22Rv1 (cell line): ENCODE data around the gene CASP7.

Experiments used
- ZFX ChIP-seq: fragments of 450-650 bp; IDR thresholded peaks from 2 replicates; pipeline ENCODE4 v1.6.1; 2017; ENCODE audit warnings: antibody characterized with exemption, borderline replicate concordance
- TF ChIP-seq, protein P1 (sequence below): fragments of 450-650 bp; IDR thresholded peaks from 2 replicates; pipeline ENCODE4 v1.5.1; 2017; ENCODE audit warnings: mild to moderate bottlenecking

DNA sequence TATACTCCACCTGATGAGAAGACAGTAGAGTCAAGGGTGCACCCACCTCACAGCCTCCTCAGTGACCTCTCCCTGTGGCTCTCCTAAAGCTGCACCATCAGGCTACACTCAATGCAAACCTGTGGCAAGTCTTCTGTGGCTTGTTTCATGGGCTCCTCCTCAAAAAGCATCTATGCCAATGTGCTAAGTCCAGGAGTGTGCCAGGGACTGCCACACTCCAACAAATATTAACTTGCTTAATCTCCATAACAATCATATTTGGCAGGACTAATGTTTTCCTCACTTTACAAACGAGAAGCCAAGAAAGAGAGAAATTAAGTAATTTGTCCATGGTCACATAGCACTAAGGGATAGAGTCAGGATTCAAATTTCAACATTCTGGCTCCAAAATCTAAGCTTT, 27.8 kb upstream of the CASP7 start:
- TF ChIP-seq, protein P1, sequence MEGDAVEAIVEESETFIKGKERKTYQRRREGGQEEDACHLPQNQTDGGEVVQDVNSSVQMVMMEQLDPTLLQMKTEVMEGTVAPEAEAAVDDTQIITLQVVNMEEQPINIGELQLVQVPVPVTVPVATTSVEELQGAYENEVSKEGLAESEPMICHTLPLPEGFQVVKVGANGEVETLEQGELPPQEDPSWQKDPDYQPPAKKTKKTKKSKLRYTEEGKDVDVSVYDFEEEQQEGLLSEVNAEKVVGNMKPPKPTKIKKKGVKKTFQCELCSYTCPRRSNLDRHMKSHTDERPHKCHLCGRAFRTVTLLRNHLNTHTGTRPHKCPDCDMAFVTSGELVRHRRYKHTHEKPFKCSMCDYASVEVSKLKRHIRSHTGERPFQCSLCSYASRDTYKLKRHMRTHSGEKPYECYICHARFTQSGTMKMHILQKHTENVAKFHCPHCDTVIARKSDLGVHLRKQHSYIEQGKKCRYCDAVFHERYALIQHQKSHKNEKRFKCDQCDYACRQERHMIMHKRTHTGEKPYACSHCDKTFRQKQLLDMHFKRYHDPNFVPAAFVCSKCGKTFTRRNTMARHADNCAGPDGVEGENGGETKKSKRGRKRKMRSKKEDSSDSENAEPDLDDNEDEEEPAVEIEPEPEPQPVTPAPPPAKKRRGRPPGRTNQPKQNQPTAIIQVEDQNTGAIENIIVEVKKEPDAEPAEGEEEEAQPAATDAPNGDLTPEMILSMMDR: no peak
- TF ChIP-seq ZFX: no peak
